ENCODE results near the gene SLC2A1. TPM values are rescaled to one million over a fixed set of nuclear protein-coding genes. Genes with fewer than 3 reads are reported as not detected.

SLC2A1 gene
- total RNA-seq, 1 donor from 2014 or later = 1,021 TPM

DNA sequence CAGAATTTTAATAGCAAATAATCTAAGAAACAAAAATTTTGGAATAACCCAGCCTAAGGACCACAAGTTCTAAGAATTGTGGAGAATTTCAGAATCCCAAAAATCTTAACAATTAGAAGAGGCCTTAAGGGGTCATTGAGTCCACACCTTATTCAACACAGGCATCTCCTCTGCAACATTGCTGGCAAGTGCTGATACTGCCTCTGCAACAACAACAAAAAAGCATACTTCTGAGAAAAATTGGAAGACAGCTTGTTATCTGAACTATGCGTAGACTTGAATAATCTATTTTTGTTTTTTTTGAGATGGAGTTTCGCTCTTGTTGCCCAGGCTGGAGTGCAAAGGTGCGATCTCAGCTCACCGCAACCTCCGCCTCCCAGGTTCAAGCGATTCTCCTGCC is 24.0 kb upstream of the SLC2A1 start:
- Histone ChIP-seq H3K27me3 (ENCODE audit: control insufficient read depth, insufficient read depth, low read length) (no peaks in the 10 kb centered on the region), H3K36me3 (ENCODE audit: control insufficient read depth, insufficient read depth, low read length) (no peaks in the 10 kb centered on the region), H3K4me3 (ENCODE audit: low read depth, low read length) (no peak overlapping the region)
- TF ChIP-seq CTCF (IDR thresholded peaks at IDR 0.05; ENCODE audit: insufficient read depth, low read length, poor library complexity, severe bottlenecking) = no peak
- no peak for DNase-seq (ENCODE audit: low read depth)

DNA sequence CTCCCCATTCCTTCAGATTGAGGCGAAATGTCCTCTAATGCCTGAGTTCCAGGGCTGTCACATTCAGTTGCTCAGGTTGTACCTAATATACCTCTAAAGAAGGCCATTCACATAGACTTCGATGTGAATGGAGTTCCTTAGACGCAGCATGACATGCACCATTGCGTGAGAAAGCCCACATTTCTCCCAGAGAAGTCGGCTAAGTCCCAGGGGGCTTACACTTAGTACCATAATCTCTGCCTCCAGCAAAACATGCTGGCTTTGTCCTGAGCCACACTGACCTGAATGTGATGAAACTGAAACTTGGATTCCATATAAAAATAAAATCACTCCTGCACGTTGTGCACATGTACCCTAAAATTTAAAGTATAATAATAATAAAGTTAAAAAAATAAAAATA is 23.2 kb upstream of the SLC2A1 start:
- no peak for TF ChIP-seq CTCF (IDR thresholded peaks at IDR 0.05; ENCODE audit: insufficient read depth, low read length, poor library complexity, severe bottlenecking)
- Histone ChIP-seq H3K36me3 (ENCODE audit: control insufficient read depth, insufficient read depth, low read length) (no peaks in the 10 kb centered on the region), H3K4me3 (ENCODE audit: low read depth, low read length) (no peak overlapping the region), H3K27me3 (ENCODE audit: control insufficient read depth, insufficient read depth, low read length) (no peaks in the 10 kb centered on the region)
- no peak for DNase-seq (ENCODE audit: low read depth)

DNA sequence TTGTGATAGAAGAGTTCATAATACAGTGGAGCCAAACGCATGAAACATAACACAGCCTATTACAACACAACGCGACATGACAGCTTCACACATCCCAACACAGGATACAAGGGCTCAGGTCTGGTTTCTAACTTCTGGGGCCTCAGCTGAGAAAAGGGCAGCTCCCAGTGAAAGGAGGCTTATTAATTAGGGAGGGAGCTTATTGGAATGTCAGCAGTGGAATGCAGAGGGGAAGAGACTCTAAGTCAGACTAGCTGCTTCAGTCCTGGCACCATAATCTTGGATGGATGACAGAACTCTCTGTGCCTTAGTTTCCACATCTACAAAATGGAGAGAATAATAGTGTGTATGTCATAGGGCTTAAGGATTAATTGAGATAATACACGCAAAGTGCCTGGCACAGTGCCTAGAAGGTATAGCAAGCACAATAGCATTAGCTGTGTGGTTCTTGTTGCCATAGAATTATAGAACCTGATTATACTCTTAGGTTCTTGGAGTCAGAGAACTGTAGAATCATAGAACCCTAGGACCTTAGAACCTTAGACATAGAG is 22.7 kb upstream of the SLC2A1 start:
- DNase-seq (ENCODE audit: low read depth) = no peak
- no peak overlapping the region for H3K4me3 ChIP-seq (ENCODE audit: low read depth, low read length)
- H3K27me3 ChIP-seq (ENCODE audit: control insufficient read depth, insufficient read depth, low read length) = no peaks in the 10 kb centered on the region
- TF ChIP-seq CTCF (IDR thresholded peaks at IDR 0.05; ENCODE audit: insufficient read depth, low read length, poor library complexity, severe bottlenecking) = no peak
- no peaks in the 10 kb centered on the region for H3K36me3 ChIP-seq (ENCODE audit: control insufficient read depth, insufficient read depth, low read length)

- H3K4me3 ChIP-seq (ENCODE audit: low read depth, low read length) = no peak overlapping the region
- DNase-seq (ENCODE audit: low read depth) = no peak
- H3K36me3 ChIP-seq (ENCODE audit: control insufficient read depth, insufficient read depth, low read length) = no peaks in the 10 kb centered on the region
- TF ChIP-seq CTCF (IDR thresholded peaks at IDR 0.05; ENCODE audit: insufficient read depth, low read length, poor library complexity, severe bottlenecking) = no peak
- H3K27me3 ChIP-seq (ENCODE audit: control insufficient read depth, insufficient read depth, low read length) = no peaks in the 10 kb centered on the region
These were observed 21.5 kb upstream of the SLC2A1 start for GRCh38 chr1:42979896-42980800.

DNA sequence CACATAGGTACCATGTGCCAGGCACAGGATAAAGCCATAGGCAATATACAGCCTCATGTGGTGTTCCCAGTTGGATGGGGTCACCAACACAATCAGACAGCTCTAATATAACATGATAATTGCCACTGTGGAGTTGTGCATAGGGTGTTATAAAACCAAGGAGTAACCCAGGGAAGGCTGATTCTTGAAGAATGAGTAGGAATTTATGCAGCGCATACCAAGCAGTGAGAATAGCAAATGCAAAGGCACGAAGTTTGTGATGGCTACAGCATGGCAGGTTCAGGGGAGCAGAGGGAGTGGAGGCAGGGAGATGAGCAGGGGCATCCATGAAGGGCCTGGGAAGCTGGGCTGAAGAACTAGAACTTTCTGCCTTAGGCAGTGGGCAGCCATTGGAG is 20.4 kb upstream of the SLC2A1 start:
- no peak for TF ChIP-seq CTCF (IDR thresholded peaks at IDR 0.05; ENCODE audit: insufficient read depth, low read length, poor library complexity, severe bottlenecking)
- peaks cover 1% of the 10 kb centered on the region for H3K36me3 ChIP-seq (ENCODE audit: control insufficient read depth, insufficient read depth, low read length)
- H3K27me3 ChIP-seq (ENCODE audit: control insufficient read depth, insufficient read depth, low read length) = no peaks in the 10 kb centered on the region
- no peak overlapping the region for H3K4me3 ChIP-seq (ENCODE audit: low read depth, low read length)
- DNase-seq (ENCODE audit: low read depth) = no peak

Measured in kidney epithelial cell (primary cell).